HepG2 (cell line): ENCODE measurements around the gene CDC42EP5. TPM values are rescaled to one million over a fixed set of nuclear protein-coding genes. Genes with fewer than 3 reads are reported as not detected.

ENCODE experiments used
- FOXM1 ChIP-seq: sonication (generic); formaldehyde crosslinking; IDR thresholded peaks from 2 replicates; pipeline ENCODE4 v1.5.0; 2020; ENCODE audit warnings: missing genetic modification reagents
- GLI4 ChIP-seq: sonication (generic); formaldehyde crosslinking; IDR thresholded peaks from 2 replicates; pipeline ENCODE4 v1.5.1; 2020; ENCODE audit warnings: missing genetic modification reagents, mild to moderate bottlenecking, moderate library complexity, borderline replicate concordance
- KLF15 ChIP-seq: sonication (generic); formaldehyde crosslinking; IDR thresholded peaks from 2 replicates; pipeline ENCODE4 v1.8.1; 2023; ENCODE audit warnings: borderline replicate concordance, mild to moderate bottlenecking, inconsistent platforms, missing genetic modification reagents, mixed read lengths
- NR1H2 ChIP-seq: sonication (generic); formaldehyde crosslinking; IDR thresholded peaks from 2 replicates; pipeline ENCODE4 v1.8.1; 2022; ENCODE audit warnings: low read depth, missing genetic modification reagents, borderline replicate concordance
- SPEN ChIP-seq: sonication (generic); formaldehyde crosslinking; IDR thresholded peaks from 2 replicates; pipeline ENCODE4 v1.5.1; 2020; ENCODE audit warnings: low read depth, mild to moderate bottlenecking, missing genetic modification reagents
- ZKSCAN5 ChIP-seq: sonication (generic); formaldehyde crosslinking; IDR thresholded peaks from 2 replicates; pipeline ENCODE4 v1.5.1; 2020; ENCODE audit warnings: mild to moderate bottlenecking, missing genetic modification reagents
- ZNF329 ChIP-seq: sonication (generic); formaldehyde crosslinking; IDR thresholded peaks from 2 replicates; pipeline ENCODE4 v1.9.0; 2021; ENCODE audit warnings: low read depth, mild to moderate bottlenecking, missing genetic modification reagents
- ZNF569 ChIP-seq: sonication (generic); formaldehyde crosslinking; IDR thresholded peaks from 2 replicates; pipeline ENCODE4 v1.5.0; 2020; ENCODE audit warnings: mild to moderate bottlenecking, missing genetic modification reagents, moderate library complexity, borderline replicate concordance
- polyA plus RNA-seq, 8 experiments: library from polyadenylated mRNA; depleted of rRNA in 3 of 8; stranded (reverse) in 7 of 8; unstranded in 1 of 8; fragments of >200 nt; fragmentation: Illumina TruSeq in 4 of 8; extraction: Trizol in 4 of 8; gene quantifications; 2 replicates each; pipeline versions ENCODE4 v1.2.1 to v1.2.3, GENCODE V29; 2011 to 2016; ENCODE audit warnings: low read depth in 4 of 8, missing spikeins in 1 of 8, mixed read lengths in 1 of 8; ENCODE audit not compliant: insufficient read depth in 1 of 8
- total RNA-seq, 5 experiments: library from RNA; depleted of rRNA; stranded (reverse); fragments of >200 nt; fragmentation: Illumina TruSeq; extraction: Trizol; gene quantifications; 2 replicates each; pipeline ENCODE4 v1.2.3, GENCODE V29; 2016; ENCODE audit warnings: low read depth in 1 of 5
- TF ChIP-seq, protein P1 (sequence below): sonication (generic); formaldehyde crosslinking; conservative IDR thresholded peaks from 2 replicates; pipeline ENCODE4 v1.4.0; 2020; ENCODE audit warnings: mild to moderate bottlenecking, missing genetic modification reagents, moderate library complexity
- TF ChIP-seq, protein P2 (sequence below): sonication (generic); formaldehyde crosslinking; IDR thresholded peaks from 2 replicates; pipeline ENCODE4; 2020; ENCODE audit warnings: missing genetic modification reagents, mild to moderate bottlenecking, borderline replicate concordance
- TF ChIP-seq, protein P3 (sequence below): sonication (generic); formaldehyde crosslinking; IDR thresholded peaks from 2 replicates; pipeline ENCODE4 v1.4.0; 2020; ENCODE audit warnings: mild to moderate bottlenecking, missing genetic modification reagents

Gene CDC42EP5
- total and polyA plus RNA-seq, 2 of the 13 experiments (the other 11 are each of a cell fraction or from before 2014, with no cell fraction given), result 0.41 to 1.6 TPM

DNA sequence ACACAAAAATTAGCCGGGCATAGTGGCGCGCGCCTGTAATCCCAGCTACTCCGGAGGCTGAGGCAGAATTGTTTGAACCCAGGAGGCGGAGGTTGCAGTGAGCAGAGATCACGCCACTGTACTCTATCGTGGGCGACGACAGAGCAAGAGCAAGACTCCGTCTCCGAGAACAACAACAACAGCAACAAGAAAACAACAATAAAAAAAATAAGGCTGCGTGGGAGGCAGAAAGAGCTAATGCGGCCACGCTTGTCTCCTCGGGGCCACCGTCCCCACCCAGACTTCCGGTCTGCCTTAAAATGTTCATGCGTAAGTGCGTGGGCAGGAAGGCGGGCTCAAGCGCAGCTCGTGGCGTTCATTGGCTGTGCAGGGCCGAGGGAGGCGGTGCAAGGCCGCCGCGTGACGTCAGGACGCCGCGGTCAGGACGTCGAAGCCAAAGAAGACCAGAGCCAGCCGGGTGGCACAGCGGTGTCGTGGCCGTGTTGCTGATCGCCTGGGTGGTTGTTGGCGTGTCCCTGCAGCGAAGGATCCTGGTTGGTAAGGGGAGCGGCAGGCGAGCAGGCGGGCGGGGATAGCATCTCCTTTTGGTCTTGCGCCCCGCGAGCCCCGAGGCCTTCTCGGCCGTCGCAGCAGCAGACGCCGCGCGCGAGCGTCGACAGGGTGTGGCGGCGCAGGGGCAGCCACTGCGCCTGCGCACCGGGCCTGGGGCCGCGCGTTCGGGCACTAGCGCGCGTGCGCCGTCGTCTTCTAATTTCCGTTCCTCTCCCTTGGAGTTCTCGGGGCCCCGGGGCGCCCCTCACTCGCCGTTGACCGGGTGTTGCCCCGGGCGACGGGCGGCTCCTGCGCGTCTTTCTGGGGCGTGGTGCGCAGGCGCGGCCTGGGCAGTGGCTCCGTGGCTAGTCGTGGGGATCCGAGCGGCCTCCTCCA, 24.1 kb downstream of the CDC42EP5 start, which contains the start of gene LENG8 (continued):
- TF ChIP-seq FOXM1 (CRISPR knock-in tag), result no peak
- peak; percentile 38; the same call in 1 of the 2 replicates for TF ChIP-seq ZNF329
- TF ChIP-seq SPEN (CRISPR knock-in tag), result peak; percentile 79
- TF ChIP-seq, protein P1, sequence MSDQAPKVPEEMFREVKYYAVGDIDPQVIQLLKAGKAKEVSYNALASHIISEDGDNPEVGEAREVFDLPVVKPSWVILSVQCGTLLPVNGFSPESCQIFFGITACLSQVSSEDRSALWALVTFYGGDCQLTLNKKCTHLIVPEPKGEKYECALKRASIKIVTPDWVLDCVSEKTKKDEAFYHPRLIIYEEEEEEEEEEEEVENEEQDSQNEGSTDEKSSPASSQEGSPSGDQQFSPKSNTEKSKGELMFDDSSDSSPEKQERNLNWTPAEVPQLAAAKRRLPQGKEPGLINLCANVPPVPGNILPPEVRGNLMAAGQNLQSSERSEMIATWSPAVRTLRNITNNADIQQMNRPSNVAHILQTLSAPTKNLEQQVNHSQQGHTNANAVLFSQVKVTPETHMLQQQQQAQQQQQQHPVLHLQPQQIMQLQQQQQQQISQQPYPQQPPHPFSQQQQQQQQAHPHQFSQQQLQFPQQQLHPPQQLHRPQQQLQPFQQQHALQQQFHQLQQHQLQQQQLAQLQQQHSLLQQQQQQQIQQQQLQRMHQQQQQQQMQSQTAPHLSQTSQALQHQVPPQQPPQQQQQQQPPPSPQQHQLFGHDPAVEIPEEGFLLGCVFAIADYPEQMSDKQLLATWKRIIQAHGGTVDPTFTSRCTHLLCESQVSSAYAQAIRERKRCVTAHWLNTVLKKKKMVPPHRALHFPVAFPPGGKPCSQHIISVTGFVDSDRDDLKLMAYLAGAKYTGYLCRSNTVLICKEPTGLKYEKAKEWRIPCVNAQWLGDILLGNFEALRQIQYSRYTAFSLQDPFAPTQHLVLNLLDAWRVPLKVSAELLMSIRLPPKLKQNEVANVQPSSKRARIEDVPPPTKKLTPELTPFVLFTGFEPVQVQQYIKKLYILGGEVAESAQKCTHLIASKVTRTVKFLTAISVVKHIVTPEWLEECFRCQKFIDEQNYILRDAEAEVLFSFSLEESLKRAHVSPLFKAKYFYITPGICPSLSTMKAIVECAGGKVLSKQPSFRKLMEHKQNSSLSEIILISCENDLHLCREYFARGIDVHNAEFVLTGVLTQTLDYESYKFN (CRISPR knock-in tag), result 0 out of 2 replicates have a peak, but pooled peaks have one; percentile 39
- TF ChIP-seq, protein P2, sequence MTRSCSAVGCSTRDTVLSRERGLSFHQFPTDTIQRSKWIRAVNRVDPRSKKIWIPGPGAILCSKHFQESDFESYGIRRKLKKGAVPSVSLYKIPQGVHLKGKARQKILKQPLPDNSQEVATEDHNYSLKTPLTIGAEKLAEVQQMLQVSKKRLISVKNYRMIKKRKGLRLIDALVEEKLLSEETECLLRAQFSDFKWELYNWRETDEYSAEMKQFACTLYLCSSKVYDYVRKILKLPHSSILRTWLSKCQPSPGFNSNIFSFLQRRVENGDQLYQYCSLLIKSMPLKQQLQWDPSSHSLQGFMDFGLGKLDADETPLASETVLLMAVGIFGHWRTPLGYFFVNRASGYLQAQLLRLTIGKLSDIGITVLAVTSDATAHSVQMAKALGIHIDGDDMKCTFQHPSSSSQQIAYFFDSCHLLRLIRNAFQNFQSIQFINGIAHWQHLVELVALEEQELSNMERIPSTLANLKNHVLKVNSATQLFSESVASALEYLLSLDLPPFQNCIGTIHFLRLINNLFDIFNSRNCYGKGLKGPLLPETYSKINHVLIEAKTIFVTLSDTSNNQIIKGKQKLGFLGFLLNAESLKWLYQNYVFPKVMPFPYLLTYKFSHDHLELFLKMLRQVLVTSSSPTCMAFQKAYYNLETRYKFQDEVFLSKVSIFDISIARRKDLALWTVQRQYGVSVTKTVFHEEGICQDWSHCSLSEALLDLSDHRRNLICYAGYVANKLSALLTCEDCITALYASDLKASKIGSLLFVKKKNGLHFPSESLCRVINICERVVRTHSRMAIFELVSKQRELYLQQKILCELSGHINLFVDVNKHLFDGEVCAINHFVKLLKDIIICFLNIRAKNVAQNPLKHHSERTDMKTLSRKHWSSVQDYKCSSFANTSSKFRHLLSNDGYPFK (CRISPR knock-in tag), result peak; percentile 57; the same call in 1 of the 2 replicates
- peak; percentile 77; the same call in 1 of the 2 replicates for TF ChIP-seq GLI4 (CRISPR knock-in tag)
- TF ChIP-seq, protein P3, sequence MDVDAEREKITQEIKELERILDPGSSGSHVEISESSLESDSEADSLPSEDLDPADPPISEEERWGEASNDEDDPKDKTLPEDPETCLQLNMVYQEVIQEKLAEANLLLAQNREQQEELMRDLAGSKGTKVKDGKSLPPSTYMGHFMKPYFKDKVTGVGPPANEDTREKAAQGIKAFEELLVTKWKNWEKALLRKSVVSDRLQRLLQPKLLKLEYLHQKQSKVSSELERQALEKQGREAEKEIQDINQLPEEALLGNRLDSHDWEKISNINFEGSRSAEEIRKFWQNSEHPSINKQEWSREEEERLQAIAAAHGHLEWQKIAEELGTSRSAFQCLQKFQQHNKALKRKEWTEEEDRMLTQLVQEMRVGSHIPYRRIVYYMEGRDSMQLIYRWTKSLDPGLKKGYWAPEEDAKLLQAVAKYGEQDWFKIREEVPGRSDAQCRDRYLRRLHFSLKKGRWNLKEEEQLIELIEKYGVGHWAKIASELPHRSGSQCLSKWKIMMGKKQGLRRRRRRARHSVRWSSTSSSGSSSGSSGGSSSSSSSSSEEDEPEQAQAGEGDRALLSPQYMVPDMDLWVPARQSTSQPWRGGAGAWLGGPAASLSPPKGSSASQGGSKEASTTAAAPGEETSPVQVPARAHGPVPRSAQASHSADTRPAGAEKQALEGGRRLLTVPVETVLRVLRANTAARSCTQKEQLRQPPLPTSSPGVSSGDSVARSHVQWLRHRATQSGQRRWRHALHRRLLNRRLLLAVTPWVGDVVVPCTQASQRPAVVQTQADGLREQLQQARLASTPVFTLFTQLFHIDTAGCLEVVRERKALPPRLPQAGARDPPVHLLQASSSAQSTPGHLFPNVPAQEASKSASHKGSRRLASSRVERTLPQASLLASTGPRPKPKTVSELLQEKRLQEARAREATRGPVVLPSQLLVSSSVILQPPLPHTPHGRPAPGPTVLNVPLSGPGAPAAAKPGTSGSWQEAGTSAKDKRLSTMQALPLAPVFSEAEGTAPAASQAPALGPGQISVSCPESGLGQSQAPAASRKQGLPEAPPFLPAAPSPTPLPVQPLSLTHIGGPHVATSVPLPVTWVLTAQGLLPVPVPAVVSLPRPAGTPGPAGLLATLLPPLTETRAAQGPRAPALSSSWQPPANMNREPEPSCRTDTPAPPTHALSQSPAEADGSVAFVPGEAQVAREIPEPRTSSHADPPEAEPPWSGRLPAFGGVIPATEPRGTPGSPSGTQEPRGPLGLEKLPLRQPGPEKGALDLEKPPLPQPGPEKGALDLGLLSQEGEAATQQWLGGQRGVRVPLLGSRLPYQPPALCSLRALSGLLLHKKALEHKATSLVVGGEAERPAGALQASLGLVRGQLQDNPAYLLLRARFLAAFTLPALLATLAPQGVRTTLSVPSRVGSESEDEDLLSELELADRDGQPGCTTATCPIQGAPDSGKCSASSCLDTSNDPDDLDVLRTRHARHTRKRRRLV (CRISPR knock-in tag), result peak; percentile 93
- no peak for TF ChIP-seq ZNF569 (CRISPR knock-in tag)
- no peak for TF ChIP-seq ZKSCAN5 (CRISPR knock-in tag)
- no peak for TF ChIP-seq KLF15 (CRISPR knock-in tag)
- peak; percentile 53; the same call in 1 of the 2 replicates for TF ChIP-seq NR1H2 (CRISPR knock-in tag)
